NCI-H187 treated with DMSO at 0.1 percent for 48 hours (cell line): ENCODE results near the gene FAAP20.

Experiments used
- DNase-seq: peaks from one replicate; lab custom pipeline; 2025; lab: John Stamatoyannopoulos, UW

The FAAP20 gene, protein sequence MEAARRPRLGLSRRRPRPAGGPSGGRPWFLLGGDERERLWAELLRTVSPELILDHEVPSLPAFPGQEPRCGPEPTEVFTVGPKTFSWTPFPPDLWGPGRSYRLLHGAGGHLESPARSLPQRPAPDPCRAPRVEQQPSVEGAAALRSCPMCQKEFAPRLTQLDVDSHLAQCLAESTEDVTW

DNA sequence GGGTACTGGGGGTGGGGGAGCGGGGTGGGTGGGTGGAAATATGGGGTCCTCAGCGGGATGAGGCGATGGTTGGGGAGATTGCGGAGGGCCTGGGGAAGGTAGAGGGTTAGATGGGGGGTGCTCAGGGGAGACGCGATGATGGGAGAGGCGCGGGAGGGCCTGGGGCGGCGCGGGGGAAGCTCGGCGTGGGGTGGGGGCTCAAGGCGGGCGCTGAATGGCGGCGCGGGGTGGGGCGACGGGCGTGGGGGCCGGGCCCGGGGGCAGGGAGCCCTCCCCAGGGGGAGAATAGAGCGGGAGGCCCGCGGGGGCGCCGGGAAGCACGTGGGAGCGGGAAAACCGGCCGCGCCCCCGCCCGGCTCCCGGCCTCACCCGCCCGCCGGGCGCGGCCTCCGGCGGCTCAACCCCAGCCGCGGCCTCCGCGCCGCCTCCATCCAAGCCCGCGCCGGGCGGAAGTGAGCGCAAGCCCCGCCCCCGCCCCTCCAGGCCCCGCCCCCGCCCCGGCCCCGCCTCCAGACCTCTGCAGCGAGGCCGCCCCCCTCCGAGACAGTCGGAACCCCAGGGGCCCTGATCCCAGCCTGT lies at the start of gene FAAP20:
TSS of gene FAAP20 (minus strand) at position 454 of the 579 bp plus-strand sequence. CDS start at position 431, 23 bp downstream.
- no peak for DNase-seq

DNA sequence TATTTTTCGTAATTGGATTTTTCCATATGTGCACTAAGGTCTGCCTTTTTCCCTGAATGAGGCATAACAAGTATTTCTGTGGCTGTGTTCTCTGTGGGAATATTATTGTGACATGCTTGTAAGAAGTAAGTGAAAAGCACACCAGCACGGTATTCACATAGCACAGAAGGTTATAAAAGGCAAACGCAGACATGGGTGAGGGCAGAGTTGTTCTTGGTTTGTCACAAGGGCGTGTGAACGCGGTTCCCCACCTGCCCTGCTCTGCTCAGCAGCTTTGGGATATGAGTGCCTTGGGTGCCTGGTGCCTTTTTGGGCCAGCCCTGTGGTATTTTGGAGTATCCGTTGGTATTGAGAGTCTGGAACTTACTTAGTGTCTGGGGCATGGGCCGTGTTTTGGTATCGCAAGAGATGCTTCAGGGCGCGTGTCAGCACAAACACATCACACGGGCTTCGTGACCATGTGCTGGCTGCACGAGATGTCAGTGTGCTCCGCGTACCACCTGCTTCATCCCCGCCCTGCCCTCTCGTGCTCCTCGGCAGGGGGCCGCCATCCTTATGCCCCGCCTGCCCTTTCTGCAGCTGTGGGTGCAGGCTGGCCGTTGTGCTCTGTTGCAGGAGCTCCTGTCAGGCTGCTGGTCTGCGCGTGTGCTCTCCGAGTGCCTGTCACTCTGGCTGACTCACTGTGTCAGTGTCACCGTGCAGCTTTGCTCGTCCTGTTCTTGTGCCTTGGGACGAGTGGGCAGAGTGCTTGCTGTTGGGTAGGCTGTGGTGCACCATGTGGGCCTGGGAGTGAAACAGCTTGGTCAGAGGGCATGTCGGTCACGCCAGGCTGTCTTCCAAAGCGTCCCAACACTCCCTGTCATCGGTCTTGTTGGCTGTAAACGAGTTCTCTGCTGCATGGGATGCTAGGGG lies 48.5 kb upstream of the FAAP20 start:
- DNase-seq, result no peak

DNA sequence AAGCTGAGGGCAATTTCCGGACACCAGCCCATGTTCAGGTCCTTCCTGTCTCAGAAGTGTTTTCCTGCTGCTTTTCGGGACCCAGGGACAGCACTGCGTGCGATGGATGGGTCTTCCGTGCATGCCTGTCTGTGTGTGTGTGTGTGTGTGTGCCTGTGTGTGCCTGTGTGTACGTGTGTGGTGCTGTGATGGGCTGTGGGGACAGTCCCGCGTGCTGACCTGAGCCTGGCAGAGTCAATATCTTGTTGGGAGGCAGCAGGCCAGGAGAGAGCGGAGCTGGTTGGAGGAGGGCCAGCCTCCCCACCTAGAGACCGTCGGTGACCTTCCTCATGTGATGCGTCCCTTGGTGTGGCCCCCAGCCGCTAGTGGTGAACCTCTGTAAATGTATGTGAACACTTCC lies 47.2 kb upstream of the FAAP20 start:
- DNase-seq, result no peak

DNA sequence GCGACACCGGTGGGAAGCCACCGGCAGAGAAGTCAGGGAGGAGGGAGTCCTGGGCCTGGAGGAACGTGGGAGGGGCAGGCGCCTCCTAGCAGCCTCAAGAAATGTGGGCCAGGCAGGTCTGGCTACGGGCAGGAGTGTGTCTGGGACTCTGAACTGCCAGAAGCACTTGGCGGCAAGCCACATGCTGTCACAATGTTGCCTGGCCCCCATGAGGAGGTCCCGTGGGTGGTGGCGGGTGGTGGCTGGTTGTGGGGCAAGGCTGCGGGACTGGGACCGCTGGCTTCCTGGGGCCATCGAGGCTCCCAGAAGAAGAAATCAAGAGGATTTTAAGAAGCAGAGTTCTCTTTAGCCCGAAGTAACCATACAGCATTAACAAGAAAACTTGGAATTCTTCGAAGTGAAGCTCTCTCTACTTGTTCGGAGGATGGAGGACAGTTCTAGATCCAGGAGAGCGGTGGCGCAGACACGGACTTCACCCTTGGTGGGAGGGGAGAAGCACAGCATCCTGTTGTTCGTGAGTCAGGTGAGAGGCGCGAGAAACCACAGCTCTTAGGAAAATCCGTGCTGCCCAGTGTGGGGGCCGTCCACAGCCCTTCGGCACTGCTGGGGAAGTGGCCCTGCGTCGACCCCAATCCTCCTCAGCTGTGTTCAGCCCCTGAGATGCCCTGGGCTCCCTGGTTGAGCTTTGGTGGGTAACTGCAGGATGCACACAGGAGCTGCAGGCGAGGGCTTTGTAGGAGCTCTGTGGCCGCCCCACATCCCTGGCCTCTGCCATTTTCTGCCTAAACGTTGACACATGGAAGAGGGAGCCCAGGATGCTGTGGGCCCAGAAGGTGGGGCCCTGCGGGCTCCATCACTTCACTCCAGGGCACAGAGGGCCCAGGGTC lies 45.9 kb upstream of the FAAP20 start:
- DNase-seq, result no peak

DNA sequence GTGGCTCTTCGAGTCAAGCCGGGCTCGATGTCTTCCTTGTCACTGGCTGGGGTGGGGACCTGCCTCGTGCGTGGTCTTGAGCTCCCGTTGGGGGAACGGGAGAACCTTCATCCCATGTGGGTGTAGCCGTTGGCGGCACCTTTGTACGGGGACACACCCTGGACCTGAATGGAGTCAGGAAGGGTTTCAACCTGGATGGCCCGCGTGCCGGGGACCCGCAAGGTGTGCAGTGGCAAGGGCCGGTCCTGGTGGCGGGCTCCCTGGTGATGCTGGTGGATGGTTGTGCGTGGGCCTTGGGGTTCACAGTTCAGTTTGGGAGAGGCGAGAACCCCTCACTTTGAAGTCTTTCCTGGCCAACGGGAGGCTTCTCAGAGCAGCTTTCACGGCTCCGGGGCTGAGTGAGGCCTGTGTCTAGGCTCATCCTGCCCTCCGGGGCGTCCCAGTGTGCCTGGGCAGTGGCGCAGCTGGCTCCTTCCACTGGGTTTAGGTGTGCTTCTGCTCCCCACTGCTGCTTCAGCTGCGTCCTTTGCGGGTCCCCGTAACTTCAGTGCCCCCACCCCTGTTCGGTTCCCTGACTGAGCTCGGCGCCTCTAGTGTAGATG lies 44.9 kb upstream of the FAAP20 start:
- DNase-seq, result no peak

DNA sequence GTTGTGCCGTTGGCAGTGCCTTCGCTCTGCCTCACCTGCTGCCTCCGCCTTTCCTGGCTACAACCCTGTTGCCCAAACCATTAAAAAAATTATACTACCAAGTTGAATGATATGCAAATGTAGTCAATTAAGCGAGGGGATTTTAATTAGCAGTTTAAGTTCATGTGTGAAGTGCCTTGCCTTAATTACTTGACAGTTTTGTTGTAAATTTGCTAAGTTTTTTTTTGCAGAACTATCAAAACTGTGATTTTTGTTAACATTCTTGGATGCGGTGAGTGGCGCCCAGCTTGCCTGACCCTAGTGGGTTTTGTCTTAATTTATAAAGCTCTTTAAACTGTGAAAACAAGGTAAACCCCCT lies 44.4 kb upstream of the FAAP20 start:
- no peak for DNase-seq

DNA sequence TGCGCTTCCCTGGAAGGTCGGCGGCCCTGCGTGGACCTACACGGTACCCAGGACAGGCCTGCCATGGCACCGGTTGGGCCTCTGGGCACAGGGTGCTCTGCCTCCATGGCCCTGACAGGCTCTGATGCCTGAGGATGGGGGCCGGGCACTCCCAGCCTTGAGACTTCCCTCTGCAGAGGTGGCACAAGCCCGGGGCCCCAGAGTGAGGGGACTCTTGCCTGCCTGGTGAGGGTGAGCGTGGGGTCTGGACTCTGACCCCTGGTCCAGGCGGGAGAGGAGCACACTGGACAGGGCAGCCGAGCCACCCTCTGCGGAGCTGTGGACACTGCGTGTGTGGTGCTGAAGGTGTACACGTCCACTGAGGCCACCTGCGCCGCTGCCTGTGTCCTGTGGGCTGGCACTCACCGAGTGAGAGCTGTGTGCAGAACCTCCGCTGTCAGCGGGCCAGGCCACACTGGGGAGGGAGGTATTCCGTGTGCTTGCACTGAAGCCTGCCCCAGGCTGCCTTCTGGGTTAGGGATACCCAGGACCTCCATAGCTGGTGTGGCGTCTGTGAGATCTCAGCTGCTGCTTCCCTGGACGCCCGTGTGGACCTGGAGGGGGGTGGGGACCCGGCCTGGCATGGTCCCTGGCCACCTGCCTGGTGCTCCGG lies 43.9 kb upstream of the FAAP20 start:
- DNase-seq, result no peak

DNA sequence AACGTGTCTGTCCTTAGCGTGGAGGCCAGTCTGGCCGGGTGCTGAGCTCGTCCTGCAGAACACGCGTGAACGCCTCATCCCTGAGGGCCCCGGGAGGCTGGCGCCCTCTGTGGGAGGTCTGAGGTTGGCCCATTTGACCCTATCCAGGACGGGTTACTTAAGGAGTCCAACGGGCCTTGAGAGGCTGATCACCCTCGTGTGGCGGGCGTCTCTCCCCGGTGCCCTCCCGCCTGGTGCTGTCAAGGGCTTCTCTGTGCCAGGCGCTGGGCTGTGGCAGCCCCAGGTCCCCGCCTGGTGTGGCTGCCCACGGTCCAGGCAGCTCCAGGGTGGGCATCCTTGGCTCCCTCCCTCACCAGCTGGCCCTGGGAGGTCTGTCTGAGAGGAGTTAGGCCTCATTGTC lies 43.2 kb upstream of the FAAP20 start:
- DNase-seq, result no peak

DNA sequence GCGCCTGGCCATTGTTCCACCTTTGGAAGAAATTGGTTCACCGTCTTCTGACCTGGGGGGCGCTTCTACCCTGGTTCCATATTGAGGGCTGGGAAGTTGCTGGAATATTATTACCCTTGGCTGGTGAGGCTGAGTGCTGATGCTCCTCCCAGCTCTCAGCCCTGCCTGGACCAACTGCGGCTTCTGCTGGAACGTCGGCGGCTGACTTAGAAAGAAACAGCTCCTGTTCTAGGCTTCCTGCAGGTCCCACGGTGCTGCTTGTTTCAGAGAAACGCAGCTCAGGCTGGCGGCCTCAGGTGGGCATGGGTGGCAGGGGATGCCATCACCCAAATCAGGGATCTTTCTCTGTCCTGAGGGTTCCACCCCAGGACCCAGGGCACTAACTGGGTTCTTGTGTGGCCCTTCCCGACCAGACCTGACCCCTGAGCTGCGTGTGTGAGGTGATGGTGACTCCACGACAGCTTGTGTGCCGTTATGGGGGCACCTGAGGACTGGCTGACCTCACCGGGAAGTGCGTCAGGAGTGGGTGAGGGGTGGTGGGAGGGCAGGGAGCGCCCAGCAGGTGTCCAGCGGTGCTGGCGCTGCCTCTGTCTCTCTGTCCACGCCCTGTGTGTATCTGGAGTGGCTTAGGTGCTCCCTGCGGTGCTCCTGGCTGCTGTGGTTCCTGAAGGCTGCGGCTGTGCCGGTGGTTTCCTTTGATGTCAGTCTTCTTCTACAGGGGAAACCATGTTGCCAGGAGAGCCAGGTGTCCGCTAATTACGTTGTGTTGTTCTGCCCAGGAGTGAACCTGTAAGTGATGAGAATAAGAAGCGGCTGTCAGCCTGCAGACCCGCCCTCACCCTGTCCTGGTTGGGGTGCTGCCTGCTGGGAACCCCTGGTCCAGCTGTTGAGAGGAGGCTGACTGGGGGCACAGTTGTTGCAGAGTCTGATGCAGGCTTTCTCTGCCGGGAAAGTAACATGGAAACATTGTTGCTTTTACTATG lies 42.4 kb upstream of the FAAP20 start:
- no peak for DNase-seq

DNA sequence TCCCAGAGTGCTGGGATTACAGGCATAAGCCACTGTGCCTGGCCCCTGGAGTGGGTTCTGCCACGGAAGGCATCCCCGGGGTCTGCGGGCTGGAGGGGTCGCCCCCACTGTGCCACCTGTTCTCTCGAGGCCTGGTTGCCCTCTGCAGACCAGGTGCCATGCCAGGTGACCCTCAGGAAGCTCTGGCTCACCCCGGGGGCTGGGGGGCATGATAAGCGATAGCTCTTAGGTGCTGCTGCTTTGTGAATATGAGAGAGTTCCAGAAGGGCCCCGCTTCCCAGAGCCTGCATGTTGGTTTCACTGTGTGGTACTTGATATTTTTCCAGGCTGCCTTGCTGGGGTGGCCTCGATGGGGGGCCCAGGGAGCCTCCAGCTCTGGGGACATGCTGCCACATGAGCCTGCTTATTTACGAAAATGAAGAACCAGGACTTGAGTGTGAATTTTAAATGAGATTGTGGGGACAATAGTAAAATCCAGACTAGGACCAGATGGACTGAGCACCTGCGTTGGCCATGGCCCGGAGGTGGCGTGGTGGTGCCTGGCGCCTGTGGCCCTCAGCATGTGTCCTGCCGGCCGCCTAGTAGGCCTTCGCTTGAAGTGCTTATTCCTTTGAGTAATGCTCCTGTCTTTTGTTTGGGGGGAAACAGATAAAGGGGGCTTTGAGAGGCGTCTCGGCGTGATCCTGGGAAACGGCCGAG lies 40.9 kb upstream of the FAAP20 start:
- no peak for DNase-seq

DNA sequence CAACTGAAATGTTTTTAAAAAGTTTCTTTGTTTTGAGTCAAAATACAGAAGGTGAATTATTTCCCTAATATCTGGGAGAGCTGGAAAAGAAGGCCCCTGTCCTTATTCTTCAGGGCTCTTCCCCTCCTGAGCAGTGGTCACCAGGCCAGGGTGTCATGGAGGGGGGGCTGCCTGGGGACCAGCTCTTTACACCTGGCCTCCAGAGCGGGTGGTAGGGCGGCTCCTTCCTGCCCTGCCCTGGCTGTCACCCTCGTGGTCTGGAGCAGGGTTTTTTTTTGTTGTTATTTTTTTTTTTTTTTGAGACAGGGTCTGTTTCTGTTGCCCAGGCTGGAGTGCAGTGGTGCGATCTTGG lies 40.2 kb upstream of the FAAP20 start:
- DNase-seq, result no peak

DNA sequence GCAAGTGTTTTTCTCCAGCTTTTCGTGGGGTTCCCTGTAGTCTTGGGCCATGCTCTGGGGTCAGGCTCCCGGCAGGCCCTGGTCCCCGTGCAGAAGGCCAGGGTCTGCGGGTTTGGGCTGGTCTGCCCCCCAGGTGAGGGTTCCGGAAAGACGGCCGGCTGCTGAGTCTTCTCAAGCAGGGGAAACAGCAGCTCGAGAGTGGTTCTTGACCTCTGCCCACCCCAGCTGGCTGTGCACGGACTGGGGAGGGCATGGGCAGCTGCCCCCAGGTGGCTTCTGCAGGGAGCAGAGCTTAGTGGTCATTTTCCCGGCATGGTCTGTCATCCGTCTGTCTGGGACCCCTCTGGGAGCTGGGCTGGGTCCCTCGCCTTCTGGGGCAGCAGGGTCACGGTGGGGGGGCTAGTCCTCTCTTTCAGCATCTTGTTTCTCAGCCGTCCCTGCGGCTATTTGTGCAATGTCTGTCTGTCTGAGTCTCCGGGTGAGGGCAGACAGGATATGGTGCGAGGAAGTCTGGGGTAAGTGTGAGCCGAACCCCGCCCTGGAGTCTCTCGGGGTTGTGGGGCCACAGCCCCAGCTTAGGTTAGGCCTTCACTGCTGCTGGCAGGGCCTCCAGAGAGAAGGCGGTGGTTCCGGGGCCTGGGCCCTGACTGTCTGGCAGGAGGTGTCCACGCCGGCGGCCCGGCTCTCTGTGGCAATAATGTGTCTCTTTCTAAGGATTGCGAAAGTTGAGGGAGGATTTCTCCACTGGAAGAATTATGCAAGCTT lies 39.6 kb upstream of the FAAP20 start:
- DNase-seq, result no peak

DNA sequence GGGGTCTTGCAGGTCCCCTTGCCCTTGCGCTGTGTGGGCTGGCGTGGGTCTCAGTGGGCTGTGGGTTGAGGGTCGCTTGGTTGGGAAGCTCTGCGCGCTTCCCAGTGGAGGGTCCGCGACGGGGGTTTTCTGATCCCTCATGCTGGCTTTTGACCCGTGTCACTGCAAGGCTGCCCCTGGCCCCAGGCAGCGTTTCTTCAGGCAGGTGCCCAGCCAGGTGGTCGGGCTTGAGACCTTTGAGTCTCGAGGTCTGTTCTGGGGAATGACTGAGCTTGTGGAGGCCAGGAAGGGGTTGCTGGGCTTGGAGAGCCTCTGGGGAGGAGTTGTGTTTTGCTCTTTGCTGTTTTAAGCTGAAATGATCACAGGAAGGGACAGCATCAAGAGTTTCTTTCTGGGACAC lies 38.9 kb upstream of the FAAP20 start:
- DNase-seq, result no peak

DNA sequence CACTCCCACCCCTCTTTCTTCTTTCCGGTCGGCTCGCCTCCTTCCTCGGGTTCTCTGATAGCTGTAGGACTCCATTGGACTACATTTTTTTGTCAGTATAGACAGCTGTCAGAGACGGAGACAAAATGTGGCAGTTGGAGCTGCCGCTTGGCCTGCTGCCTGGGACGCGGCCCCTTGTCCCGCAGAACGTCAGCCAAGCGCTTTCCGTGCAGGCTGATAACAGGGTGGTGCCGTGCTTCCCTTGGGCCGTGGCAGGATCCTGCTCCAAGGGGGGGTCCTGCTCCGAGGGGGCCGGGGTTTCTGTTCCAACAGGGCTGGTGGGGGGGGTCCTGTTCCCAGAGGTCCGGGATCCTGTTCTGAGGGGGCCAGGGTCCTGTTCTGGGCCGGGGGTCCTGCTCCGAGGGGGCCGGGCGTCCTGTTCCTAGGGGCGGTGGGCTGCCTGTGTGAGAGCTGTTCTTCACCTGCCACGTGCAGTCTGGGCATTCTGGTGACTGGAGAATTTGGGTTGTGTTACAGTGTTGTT lies 38.4 kb upstream of the FAAP20 start:
- DNase-seq, result no peak

DNA sequence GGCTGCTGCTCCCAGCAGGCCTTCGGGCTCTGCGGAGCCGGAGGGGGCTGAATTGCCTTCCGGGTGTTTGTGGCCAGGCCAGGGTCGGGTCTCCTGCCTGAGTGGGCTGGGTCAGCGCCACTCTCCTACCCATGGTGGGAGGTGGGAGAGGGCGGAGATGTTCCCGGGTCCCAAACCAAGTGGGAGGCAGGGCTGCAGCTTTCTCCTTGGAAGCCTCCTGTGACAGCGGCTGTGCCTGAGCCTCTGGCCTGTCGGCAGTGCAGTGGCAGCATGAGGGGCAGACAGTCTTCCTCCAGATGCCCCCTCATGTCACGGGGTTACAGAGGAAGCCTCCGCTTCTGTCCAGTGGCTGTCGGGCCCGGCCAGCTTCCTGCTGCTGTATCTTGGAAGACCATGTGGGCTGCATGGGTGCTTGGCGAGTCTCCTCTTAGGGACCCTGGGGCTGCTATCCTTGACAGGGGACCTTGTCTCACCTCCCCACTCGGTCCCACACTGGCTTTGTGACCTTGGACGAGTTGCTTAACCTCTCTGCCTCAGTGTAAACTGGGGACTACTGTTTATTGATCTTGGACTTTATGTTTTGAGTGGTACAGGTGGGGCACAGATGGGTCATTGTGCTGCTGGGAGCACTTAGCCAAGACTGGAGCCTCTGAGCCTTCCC lies 37.8 kb upstream of the FAAP20 start:
- DNase-seq, result no peak

DNA sequence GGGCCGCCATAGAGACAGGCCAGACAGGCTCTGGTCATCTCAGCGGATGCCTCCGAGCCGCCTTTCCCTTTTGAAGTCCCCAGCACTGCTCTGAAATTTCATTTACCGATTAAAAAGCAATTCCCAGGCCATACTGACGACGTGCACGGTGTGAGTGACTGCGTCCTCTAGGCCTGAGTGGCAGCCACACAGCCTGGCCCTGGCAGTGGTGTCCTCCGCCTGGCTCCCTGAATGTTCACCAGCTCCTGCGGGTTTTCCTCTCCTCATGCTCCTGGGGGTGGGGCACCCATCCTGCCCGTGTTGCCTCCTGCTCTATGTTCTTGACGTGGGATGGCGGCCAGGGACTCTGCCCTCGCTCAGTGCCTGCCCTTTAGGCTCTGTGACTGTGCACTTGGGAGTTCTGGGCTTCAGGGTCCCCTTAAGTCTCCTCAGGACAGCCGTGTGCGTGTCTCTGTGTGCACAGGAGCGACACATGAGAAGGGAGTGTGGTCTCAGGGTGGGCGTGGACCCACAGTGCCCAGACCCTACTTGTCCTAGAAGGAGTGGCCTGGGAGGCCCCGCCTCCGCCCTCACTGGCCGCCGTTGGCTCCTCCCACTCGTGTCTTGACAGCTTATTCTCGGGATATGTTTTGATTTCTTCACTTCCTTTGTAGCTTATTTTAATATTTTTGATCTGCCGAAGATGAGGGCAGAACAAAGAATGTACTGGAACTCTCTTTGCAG lies 37.1 kb upstream of the FAAP20 start:
- DNase-seq, result no peak

DNA sequence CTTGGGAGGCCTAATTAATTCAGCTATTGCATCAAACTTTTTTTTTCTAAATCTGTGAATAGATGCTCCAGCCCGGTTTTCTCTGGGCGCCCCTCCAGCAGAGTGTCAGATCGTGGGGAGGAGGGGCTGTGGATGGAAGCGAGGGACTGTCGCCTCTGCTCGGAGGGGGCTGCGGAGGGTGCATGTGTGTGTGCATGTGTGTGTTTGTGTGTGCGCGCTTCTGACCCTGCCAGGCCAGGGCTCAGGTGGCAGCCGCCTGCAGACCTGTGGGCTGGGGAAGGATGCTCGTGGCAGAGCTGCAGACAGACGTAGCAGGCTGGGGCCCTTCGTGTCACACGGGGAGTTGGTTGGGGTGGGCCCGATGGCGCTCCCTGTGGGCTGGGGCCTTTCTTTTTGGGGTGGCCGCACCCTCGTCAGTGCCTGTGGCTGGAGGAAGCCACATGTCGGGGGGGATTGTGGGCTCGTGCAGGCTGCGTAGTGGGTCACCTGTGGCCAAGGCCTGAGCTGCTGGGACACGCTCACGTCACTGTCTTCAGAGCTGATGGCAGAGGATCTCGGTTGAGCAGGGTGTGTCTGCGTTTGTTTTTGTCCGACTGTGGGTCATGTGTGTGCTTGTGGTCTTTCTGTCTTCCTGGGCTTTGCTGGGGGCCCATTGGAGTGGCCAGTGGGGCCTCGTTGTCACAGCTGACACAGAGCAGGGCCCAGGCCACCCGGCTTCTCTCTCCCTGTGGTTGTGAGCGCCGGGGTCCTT lies 36.4 kb upstream of the FAAP20 start:
- no peak for DNase-seq
